GM19043 (cell line): ENCODE results near the gene IQCC.
A peak's percentile ranks its signal among the peaks of the same experiment; 100 is the strongest.

Experiments
- ATAC-seq: cut with Tn5 transposase; IDR thresholded peaks from one replicate; pipeline ENCODE4 v1.9.1; 2021; ENCODE audit warnings: low read depth; ENCODE audit not compliant: unreplicated experiment

The IQCC gene

GRCh38 chr1:32221980-32222755 is 16.7 kb downstream of the IQCC start, which contains the start of the genes EIF3I and TMEM234:
EIF3I (plus strand) TSS chr1:32222407; CDS start chr1:32222442, 35 bp downstream.
TMEM234 (minus strand) TSS chr1:32222353; CDS start chr1:32222322, 31 bp downstream.
- ATAC-seq: peak; percentile 90

DNA sequence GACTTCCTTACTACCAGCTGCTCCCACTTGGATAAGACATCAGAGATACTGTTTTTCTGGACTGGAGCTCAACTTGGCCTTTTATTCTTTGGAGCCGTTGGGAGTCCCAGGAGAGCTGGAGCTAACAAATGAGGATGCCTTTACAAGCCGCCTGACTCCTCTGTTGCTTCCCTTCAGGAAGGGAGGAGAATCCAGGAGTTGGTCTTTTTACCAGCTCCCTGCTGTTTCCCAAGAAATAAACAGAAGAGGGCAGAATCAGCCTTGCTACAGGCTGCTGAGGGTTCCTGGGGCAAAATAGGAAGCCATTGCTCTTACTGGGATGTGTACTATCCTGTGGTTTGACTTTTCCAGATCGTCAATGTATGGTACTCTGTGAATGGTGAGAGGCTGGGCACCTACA is 18.2 kb downstream of the IQCC start:
- ATAC-seq: no peak

DNA sequence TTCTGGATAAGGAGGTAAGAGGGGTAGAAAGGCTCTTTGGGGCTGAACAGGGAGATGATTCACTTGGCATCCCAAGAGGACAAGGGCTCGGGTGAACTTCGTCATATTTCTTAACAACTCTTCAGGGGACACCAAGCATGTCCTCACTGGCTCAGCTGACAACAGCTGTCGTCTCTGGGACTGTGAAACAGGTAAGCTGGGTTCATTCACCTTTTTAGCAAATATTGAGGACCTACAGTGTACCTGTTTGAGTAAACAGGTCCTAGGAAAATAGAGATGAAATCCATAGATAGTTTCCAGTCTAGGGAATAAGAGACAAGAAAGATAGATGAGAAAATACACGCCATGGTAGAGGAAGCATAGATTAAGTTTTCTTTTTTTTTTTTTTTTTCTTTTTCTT is 18.8 kb downstream of the IQCC start:
- no peak for ATAC-seq

- ATAC-seq: no peak
Measured at GRCh38 chr1:32228771-32229170, 23.3 kb downstream of the IQCC start.

- no peak for ATAC-seq
Measured at GRCh38 chr1:32231843-32232432, 26.5 kb downstream of the IQCC start.

DNA sequence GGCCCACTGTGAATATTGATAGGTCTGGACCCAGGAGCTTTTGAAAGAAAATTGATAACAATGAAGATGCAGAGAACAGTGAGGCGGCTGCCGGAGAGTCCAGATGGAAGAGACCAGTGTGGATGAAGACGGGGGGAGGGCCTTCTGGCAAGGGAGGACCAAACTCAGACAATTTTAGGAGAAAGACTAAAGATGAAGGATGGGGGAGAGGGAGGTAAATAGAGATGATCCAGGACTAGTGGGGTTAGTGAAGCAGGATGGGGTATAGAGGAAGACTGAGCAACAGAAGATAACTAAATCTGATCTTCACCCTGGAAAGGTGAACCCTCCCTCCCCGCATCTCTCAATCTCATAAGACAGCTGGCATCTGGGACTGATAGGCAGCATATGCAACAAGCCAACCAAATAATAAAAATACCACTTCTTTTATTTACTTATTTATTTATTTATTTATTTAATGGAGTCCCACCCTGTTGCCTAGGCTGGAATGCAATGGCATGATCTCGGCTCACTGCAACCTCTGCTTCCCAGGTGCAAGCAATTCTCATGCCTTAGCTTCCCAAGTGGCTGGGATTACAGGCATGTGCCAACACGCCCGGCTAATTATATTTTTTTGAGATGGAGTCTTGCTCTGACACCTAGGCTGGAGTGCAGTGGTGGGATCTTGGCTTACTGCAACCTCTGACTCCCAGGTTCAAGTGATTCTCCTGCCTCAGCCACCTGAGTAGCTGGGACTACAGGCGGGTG is 27.3 kb downstream of the IQCC start:
- no peak for ATAC-seq

- no peak for ATAC-seq
Measured at GRCh38 chr1:32234792-32235191, 29.3 kb downstream of the IQCC start.

DNA sequence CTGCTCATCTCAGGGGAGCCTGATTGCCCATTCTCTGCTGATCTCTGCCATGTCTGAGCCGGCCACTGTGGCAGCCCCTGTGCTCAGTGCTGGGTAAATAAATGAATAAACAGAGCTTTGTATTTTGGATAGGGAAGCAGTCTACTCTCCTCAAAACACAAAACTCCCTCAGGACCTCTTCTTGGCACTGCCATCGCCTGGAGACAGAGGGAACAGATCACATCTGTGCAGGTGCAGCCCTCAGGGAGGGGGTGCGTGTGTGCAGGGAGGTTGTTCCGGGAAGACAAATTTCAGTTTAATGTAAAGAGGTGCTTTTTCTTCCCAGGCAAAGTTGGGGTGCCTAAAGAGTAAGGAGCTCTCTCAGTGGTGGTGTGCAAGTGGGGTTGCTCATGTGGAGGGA is 33.9 kb downstream of the IQCC start:
- ATAC-seq: no peak

DNA sequence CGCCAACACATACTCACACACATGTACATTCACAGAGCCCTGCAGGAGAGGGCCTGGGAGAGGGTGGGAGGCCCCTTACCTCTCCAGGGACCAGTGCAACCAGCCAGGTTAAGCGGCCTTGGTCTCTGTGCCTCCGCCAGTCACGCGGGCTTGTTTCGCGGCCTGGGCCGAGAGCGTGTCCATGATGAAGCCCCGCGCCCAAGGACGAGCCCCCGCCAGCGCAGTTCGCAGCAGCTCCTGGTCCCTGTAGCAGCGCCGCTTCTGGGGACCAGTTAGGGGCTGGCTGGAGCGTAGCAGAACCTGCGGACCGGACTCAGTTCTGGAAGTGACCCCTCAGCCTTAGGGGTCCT is 34.3 kb downstream of the IQCC start:
- ATAC-seq: no peak

- no peak for ATAC-seq
Measured at GRCh38 chr1:32240140-32240951, 34.9 kb downstream of the IQCC start.

GRCh38 chr1:32241001-32241763 is 35.7 kb downstream of the IQCC start:
- no peak for ATAC-seq

DNA sequence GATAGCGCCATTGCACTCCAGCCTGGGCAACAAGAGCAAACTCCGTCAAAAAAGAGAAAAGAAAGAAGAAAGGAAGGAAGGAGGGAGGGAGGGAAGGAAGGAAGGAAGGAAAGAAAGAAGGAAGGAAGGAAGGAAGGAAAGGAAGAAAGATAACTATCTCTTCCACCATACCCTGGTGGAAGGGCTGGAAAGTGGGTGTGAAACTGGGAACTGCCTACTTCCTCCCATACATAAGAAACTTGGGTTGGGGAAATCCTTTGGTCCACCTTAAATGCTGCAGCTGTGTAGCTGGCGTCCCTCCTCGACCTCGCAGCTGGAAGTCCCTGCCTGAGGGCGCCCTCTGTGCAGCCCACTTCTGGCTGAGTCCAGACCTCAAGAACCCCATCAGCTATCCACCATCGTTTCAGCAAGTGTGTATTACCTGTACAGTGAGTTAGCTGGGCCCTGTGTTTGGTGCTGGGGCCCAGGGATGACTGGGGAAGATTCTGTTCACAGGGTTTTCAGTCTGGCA is 36.9 kb downstream of the IQCC start:
- ATAC-seq: no peak

- no peak for ATAC-seq
Measured at GRCh38 chr1:32246888-32247273, 41.4 kb downstream of the IQCC start, which contains the start of gene FAM167B. FAM167B (plus strand) TSS chr1:32247222; CDS start chr1:32247422, 200 bp downstream.

DNA sequence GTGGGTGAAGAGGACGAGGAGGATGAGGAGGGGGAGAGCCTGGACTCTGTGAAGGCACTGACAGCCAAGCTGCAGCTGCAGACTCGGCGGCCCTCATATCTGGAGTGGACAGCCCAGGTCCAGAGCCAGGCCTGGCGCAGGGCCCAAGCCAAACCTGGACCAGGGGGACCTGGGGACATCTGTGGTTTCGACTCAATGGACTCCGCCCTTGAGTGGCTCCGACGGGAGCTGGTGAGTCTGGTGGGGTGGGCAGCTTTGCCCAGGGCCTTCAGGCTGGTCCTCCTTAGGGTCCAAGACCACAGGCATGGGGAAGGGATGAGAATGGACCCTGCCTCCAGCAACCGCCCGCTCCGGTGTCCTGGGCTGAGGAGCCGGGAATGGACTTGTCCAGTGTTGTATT is 42.0 kb downstream of the IQCC start:
- ATAC-seq: no peak

- no peak for ATAC-seq
Measured at GRCh38 chr1:32247983-32248889, 42.8 kb downstream of the IQCC start.

GRCh38 chr1:32249831-32250525 is 44.5 kb downstream of the IQCC start:
- ATAC-seq: peak; percentile 46

DNA sequence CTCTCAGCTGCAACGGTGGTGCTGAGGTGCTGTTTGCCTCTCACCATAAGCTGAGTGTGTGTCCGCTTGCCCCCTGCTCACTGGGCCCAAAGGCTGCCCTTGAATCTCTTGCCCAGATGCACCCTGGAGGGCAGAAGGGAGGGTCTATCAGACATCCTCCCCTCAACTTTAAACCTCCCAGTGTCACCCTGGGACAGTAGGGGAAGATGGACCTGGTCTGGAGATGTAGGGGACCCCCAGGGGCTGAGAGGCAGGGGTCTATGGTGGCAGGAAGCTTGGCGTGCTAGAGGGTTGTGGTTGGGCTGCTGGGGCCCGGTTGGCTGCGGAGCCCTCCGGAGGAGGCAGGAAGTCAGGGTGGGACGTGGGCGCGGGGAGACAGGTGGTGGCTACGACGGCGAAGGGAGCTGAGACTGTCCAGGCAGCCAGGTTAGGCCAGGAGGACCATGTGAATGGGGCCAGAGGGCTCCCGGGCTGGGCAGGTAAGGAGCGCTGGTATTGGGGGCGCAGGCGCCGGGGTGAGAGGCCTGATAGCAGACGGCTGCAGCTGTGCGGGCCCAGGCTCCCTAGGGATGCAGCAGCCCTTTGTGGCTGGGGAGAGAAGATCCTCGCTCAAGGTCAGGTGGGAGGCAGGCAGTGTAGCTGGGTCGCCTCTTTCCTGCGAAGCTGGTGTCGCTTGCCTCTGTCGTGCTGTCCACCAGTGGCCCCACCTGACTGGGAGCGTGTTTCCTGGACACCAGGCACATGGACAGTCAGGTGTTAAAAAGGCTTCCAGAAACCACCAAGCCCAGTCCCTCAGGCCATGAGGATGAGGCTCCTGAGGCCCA is 45.6 kb downstream of the IQCC start, which contains the start of gene LCK:
TSS of gene LCK (plus strand) at position 373 of the 824 bp plus-strand sequence. CDS start 23,065 bp downstream, outside the sequence.
- ATAC-seq: no peak
